GM13977 (cell line): Measurements from ENCODE around the gene ECSIT.

Experiments
- DNase-seq: peaks from one replicate; pipeline ENCODE4 v3.0.0; 2012; ENCODE audit warnings: low spot score
- in situ Hi-C: fragments of 300-500 bp; cut with MboI; formaldehyde crosslinking; loops from one replicate; pipeline ENCODE4 v1.12.0; 2022; ENCODE audit warnings: low sequenced_read_pairs, low pct_unique_long_range_greater_than_20kb, mixed read lengths, inconsistent platforms; ENCODE audit not compliant: unreplicated experiment
- TF ChIP-seq, protein P1 (sequence below): IDR thresholded peaks from 2 replicates; pipeline ENCODE4 v1.5.1; 2012; ENCODE audit warnings: mild to moderate bottlenecking, control low read depth; ENCODE audit not compliant: insufficient read depth; ENCODE audit errors: extremely low read depth, missing control alignments

ECSIT gene

DNA sequence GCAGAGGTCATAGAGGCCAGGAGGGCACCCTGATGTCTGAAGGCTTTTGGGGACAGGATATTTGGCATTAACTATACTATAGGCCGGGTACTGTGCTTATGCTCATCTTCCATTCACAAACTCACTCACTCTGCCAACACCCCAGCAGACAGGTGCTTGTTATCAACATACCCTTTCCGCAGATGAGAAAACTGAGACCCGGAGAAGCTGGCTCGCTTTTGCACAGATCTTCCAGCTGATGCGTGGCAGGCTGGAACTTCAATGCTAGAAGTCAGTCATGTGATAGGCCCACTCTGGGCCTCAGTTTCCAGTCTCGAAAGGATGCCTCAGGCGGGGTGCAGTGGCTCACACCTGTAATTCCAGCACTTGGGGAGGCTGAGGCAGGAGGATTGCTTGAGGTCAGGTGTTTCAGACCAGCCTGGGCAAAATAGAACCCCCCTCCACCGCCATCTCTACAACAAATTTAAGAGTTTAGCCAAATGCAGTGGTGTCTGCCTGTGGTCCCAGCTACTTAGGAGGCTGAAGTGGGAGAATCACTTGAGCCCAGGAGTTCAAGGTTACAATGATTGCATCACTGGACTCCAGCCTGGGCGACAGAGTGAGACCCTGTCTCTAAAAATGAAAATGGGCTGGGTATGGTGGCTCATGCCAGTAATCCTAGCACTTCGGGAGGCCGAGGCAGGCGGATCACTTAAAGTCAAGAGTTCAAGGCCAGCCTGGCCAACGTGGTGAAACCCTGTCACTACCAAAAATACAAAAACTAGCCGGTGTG is 19.2 kb upstream of the ECSIT start:
- peak; percentile 9 for DNase-seq
- TF ChIP-seq, protein P1, sequence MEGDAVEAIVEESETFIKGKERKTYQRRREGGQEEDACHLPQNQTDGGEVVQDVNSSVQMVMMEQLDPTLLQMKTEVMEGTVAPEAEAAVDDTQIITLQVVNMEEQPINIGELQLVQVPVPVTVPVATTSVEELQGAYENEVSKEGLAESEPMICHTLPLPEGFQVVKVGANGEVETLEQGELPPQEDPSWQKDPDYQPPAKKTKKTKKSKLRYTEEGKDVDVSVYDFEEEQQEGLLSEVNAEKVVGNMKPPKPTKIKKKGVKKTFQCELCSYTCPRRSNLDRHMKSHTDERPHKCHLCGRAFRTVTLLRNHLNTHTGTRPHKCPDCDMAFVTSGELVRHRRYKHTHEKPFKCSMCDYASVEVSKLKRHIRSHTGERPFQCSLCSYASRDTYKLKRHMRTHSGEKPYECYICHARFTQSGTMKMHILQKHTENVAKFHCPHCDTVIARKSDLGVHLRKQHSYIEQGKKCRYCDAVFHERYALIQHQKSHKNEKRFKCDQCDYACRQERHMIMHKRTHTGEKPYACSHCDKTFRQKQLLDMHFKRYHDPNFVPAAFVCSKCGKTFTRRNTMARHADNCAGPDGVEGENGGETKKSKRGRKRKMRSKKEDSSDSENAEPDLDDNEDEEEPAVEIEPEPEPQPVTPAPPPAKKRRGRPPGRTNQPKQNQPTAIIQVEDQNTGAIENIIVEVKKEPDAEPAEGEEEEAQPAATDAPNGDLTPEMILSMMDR = no peak
- in situ Hi-C loops = no loop called here

DNA sequence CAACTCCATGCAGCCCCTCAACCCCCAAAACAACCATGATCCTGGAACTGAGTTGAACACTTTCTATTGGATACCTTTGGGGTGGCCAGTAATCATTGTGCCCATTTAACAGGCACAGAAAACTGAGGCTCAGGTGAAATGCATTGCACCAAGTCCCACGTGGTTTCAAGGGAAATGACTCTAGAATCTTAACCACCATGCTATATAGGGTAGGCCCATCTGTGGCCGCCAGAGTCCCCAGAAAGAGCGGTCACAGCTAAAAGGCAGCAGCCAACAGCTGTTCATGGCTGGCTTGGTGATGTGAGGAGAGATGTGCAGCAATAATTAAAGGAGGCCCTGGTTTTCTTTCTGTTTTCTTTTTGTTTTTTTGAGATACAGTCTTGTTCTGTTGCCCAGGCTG is 12.3 kb upstream of the ECSIT start:
- peak; percentile 55 for DNase-seq
- in situ Hi-C loops = no loop called here

DNA sequence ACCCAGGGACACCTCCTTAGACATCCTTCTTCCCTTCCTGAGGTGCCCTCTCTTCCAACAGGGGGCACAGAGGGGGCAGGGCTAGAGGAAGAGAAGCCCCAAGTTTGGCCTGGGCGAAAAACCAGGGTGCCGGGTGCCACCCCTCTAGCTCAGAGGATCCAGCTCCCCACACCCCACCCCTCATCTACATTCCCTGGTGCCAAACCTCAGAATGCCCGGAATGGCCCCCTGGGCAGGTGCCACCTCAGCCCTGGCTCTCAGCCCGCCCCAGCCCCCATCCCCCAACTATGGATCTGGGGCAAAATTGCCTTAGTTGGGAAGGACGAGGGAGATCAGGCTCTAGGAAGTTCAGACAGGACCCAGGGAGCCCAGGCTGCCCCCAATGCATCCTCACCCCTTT is 11.7 kb upstream of the ECSIT start:
- TF ChIP-seq, protein P1 = no peak
- in situ Hi-C loops = no loop called here
- DNase-seq = no peak

More for the DNA sequence above, 12.3 kb upstream of the ECSIT start:
- TF ChIP-seq, protein P1 = no peak

- in situ Hi-C loops = no loop called here
- no peak for DNase-seq
- TF ChIP-seq, protein P1 = no peak
Observed at GRCh38 chr19:11539495-11540365, 10.8 kb upstream of the ECSIT start.

DNA sequence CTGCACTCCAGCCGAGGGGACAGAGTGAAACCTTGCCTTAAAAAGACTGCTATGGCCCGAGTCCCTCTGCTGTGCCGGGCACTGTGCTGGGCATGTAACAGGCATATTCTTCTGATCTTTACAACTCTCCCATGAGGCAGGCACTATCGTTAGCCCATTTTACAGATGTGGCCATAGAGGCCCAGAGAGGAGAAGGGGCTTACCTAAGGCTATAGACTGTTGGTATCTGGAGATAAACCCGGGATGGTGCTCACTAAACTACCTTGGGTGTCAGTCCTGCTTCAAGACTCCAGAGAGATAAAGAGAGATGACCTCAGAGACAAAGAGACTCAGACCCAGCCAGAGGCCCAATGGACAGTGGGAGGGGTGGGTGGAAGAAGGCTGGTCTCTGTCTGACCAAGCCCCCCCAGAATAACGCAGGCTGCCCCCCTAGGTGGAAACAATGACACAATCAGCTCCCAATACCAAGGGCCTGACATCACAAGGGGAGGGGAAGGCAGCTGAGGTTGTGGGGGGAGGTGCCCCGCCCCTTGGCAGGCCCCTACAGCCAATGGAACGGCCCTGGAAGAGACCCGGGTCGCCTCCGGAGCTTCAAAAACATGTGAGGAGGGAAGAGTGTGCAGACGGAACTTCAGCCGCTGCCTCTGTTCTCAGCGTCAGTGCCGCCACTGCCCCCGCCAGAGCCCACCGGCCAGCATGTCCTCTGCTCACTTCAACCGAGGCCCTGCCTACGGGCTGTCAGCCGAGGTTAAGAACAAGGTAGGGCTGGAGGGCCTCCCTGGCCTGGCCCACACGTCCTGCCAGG is 9.5 kb upstream of the ECSIT start, which contains the start of gene CNN1:
CNN1 (plus strand) TSS at position 620 of the 805 bp plus-strand sequence; CDS start at position 697, 77 bp downstream.
- TF ChIP-seq, protein P1 = no peak
- no peak for DNase-seq
- in situ Hi-C loops = no loop called here
